ENCODE measurements around the gene RPL18A.

Gene RPL18A
- total RNA-seq = 398 to 432 reads per million in 2 donors

DNA sequence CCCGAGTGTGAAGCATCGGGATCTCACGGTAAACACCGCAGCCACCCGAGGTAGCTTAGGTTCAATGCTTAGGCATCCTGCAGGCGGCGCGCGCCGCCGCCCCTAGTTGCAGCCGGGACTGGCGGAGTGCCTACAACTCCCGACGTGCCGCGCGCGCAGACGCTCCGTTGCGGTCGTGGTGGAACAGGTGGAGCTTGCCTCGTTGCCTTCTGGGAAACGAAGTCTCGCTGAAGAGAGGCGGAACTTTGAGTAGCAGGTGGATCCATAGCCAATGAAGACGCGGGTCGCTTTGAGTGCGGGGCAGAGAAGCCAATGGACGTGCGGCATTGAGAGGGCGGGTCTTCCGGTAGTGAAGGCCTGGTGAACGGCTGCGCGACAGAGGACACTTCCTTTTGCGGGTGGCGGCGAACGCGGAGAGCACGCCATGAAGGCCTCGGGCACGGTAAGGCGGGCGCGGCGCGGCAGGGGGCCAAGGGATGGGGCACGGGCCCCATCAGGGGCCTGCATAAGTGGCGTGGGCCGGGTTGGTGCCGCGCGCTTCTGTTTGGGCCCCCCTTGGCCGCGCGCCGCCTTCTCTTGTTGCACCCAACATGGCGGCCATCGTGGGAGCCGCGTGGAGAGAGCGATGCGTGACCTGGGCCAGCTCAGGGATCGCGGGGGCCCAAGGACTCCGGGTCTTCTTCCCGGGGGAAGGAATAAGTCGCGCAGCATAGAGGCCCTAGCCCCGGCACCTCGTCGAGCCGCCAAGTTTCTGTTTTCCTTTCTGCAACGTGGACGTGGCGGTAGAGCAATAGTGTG is at the start of gene RPL18A:
Gene RPL18A (plus strand): TSS at position 378 of the 798 bp plus-strand sequence. CDS start 47 bp downstream, at position 425.
- peak; percentile 99 for DNase-seq

DNA sequence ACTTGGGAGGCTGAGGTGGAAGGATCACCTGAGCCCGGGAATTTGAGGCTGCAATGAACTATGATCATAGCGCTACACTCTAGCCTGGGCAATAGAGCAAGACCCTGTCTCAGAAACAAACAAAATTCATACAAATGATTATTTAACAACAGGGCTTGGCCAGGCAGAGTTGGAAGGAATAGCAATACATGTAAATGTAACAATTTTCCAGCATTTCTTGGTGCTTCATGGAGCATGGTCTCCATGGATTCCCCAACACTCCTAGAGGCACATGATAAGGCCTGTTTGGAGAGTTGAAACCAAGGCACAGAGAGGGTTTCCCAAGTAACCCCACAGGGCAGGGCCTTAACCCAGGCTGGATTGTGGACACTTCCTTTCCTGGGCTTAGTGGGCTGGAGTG is 48.6 kb upstream of the RPL18A start:
- DNase-seq = no peak

DNA sequence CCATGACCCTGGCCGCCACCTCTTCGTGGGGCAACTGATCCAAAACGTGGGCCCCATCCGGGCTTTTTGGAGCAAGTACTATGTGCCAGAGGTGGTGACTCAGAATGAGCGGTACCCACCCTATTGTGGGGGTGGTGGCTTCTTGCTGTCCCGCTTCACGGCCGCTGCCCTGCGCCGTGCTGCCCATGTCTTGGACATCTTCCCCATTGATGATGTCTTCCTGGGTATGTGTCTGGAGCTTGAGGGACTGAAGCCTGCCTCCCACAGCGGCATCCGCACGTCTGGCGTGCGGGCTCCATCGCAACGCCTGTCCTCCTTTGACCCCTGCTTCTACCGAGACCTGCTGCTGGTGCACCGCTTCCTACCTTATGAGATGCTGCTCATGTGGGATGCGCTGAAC is 48.0 kb upstream of the RPL18A start:
- no peak for DNase-seq

GRCh38 chr19:17812099-17812498 is 47.6 kb upstream of the RPL18A start:
- no peak for DNase-seq

DNA sequence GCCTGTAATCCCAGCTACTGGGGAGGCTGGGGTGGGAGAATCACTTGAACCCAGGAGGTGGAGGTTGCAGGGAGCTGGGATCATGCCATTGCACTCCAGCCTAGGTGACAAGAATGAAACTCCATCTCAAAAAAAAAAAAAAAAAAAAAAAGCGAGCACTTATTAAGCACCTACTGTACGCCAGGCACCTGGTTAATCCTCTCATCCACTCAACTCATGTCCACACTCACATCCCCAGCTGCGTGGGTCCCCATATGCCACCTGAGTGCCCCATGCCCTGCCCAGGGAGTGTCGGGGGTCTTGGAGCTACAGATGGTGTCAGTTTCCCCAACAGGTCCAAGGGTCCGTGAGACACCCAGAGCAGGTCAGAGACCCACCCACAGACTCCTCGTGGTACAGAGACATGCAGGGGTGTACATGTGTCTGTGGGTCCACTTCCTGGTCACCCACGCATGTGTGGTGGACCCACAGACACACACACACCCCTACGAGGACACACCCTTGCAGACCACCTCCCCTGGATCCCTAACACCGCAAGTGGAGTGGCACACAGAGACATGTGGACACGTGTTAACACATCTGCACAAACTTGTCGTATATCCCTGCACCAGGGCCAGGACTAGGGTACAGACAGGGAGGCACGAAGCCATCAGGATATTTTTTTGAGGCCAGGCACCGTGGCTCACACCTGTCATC is 41.9 kb upstream of the RPL18A start:
- no peak for DNase-seq

DNA sequence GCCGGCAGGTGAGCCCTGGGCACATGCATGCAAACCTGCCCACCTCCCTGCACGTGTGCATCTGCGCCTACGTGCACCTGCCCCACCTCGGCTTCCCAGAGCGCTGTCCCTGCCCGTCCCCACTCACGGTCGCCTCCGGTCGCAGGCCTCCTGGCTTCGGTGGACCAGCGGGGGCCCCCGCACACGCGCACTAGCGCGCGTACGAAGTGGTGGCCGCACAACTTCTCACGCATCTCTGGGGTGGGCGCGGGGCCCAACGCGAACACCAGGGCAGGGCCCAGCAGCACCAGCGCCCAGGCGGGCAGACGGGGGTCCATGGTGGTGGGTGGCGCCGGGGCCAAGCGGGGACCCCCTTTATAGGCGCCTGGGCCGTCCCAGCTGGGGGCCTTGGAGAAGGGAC is 38.5 kb upstream of the RPL18A start, which contains the start of gene INSL3:
Gene INSL3 (minus strand): TSS at position 330 of the 400 bp plus-strand sequence. CDS start 13 bp downstream, at position 317.
- no peak for DNase-seq

- no peak for DNase-seq
Measured at GRCh38 chr19:17824339-17824738, 35.4 kb upstream of the RPL18A start.

DNA sequence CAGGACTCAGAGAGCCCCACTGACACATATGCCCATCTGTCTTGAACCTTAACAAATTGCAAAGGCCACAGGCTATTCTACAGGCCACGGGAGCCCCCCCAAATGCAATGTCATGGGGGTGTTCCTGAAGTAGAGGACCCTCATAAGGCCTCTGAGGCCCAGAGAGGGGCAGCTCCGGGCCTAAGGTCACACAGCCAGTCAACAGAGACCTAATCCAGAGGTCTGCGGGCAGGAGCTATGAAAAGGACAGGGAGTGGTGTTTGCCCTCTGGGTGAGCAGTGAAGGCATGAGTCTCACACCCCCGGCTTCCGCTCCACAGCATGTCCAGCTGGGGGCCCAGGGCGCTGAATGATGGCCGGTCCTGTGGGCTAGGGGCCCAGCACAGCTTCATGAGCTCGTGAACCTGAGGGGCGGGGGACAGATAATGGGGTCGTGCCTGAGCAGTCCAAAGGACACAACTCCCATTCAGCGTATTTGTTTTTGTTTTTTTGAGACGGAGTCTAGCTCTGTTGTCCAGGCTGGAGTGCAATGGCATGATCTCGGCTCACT is 33.1 kb upstream of the RPL18A start:
- DNase-seq = no peak

DNA sequence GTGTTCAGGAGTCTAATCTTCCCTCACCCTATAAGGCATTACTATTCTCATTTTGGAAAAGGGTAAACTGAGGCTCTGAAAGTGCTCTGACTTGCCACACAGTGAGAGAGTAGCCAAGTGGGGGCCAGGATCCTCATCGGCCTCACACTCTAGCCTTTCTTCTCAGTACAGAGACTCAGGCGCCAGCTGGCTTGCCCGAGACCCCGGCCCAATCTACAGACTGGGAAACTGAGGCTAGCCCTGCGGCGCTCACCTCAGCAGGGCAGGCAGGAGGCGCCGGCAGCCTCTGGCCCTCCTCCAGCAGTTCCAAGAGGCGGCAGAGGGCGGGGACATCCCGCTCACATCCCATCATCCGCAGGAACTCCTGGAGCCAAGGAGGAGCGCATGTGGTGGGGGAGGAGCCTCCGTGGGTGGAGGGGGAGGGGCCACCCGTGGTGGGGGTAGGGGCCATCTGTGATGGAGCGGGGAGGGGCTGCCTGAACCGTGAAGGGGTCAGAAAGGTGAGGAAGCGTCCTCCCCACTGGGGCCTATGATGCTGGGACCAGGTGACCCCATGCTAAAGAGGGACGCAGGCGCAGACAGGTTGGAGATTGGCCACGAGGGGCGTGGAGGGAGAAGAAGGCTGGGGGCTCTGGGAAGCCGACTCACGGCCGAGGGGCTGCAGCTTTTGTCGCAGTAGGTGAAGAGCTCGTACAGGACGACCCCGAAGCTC is 29.7 kb upstream of the RPL18A start:
- no peak for DNase-seq

DNA sequence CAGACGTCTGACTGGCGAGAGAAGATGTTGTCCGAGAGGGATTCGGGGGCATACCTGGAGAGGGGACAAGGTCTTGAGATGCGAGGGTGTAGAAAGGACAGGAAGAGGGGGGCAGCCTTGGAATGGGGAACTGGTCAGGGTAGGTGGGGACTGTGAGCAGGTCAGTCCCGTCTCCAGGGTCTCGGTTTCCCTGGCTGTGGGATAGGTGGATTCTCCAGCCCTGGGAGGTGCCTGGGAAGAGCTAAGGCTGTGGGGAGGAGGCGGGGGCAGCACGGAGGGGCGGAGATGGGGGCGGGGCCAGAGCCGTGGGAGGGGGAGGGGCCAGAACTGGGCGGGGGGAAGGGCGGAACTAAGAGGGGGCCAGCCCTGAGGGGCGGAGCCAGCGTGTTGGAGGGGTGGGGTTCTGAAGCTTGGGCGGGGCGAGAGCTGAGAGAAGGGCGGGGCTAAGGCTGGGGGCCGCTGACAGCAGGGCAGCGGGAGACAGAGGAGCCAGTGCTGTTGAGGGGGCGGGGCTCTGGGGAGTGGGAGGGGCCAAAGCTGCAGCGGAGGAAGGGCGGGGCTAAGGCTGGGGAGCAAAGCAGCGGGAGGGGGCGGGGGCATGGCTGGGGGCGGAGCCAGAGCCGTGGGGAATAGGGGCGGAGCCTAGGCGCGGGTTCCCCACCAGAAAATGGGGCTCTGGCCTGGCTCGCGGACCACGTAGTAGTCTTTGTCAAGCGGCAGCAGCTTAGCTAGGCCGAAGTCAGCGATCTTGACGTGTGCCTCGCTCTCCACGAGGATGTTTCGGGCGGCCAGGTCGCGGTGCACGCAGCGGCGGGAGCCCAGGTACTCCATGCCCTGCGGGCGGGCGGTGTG is 28.9 kb upstream of the RPL18A start:
- no peak for DNase-seq

GRCh38 chr19:17831419-17831888 is 28.3 kb upstream of the RPL18A start:
- no peak for DNase-seq

DNA sequence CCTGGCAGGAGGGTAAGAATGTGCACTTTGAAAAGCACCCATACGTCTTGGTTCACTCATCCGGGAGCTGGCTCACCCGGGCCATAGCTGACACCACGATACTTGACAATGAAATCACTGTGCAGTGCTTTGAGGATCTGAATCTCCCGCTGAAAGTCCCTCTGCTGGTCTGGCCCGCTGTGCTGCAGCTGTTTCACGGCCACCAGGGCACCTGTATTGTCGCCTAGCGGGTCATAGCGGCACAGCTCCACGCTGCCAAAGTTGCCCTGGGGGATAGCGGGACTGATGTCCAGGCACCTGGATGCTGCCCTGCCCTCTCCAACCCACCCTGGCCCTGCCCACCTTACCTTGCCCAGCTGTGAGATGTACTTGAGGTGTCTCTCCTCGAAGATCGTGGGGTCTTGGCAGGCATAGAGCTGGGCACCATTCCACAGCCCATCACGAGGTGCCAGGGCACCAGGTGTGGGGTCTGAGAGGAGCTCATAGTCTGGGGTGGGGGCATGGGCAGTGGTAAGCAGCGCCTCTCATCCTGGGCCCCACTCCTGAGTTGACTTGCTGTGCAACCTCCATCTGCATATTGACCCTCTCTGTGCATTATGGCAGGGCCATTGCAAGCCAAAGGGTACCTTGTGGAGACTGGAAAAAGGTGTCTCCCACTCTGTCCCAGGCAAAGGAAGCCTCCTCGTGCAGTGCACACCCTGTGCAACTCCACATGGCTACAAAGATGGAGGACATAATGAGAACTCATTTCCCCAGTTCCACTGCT is 27.1 kb upstream of the RPL18A start:
- no peak for DNase-seq

- no peak for DNase-seq
Measured at GRCh38 chr19:17834350-17835181, 25.1 kb upstream of the RPL18A start.

- no peak for DNase-seq
Measured at GRCh38 chr19:17835182-17836006, 24.3 kb upstream of the RPL18A start.

GRCh38 chr19:17836530-17836929 is 23.2 kb upstream of the RPL18A start:
- DNase-seq = no peak

- DNase-seq = no peak
Measured at GRCh38 chr19:17837972-17838371, 21.7 kb upstream of the RPL18A start.

DNA sequence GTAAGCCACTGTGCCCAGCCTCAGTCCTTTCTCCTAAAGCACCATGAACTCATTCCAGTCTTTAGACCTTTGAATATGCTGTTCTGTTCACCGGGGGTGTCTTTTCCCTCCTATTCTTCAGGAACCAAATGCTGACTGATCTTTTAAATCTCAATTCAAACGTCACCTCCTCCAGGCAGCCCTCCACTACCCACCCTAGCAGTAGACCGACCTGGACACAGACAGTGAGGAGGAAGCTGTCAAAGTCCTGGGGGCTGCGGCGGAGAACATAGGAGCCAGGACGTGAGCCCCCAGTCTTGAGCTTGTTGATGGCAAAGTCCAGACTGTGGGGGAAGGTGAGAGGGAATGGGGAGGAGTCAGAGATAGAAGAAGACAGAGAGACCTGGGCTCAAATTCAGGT is 19.7 kb upstream of the RPL18A start:
- DNase-seq = no peak

DNA sequence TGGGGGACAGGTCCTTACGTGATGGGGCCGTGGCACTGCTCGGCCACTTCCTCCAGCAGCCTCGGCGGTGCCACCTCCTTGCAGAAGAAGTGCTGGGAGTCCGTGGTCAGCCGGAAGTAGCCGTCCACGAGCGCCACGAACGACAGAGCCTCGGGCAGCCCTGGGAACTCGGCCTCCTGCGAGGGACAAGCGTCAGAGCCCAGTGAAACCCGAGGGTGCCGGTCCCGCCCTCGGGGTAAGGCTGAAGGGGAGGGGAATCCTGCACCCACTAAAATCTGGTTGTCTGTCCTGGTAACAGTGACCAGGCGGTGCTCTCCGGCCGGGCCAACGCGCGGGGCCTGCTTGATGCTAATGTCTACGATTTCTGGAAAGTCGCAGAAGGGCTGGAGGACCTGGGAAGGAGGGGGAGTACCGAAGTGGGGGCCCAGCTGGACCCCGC is 18.3 kb upstream of the RPL18A start:
- no peak for DNase-seq

Measured in activated gamma-delta T cell (primary cell).